Fibroblast of mammary gland (primary cell): Measurements from ENCODE around the gene GTF2B.
A peak's percentile ranks its signal among the peaks of the same experiment; 100 is the strongest.
"Not testable (repeated sequence)": the region's sequence is repeated elsewhere in the genome, so short reads cannot be mapped to it uniquely, and the experiment has no call there.

ENCODE experiments used
- DNase-seq: peaks from one replicate; pipeline ENCODE4 v3.0.0-alpha.2; 2010; ENCODE audit warnings: low read depth
- H3K4me3 ChIP-seq: 2 replicates; pipeline ENCODE4 v1.5.1; 2011; ENCODE audit warnings: low read depth, mild to moderate bottlenecking, low read length, moderate library complexity; ENCODE audit not compliant: control insufficient read depth
- TF ChIP-seq, protein P1 (sequence below): conservative IDR thresholded peaks from 2 replicates; pipeline ENCODE4 v1.5.1; 2011; ENCODE audit warnings: low read depth, low read length, inconsistent platforms; ENCODE audit not compliant: control insufficient read depth, insufficient read depth

GTF2B gene

GRCh38 chr1:88922214-88922613 is 30.8 kb upstream of the GTF2B start:
- TF ChIP-seq, protein P1, sequence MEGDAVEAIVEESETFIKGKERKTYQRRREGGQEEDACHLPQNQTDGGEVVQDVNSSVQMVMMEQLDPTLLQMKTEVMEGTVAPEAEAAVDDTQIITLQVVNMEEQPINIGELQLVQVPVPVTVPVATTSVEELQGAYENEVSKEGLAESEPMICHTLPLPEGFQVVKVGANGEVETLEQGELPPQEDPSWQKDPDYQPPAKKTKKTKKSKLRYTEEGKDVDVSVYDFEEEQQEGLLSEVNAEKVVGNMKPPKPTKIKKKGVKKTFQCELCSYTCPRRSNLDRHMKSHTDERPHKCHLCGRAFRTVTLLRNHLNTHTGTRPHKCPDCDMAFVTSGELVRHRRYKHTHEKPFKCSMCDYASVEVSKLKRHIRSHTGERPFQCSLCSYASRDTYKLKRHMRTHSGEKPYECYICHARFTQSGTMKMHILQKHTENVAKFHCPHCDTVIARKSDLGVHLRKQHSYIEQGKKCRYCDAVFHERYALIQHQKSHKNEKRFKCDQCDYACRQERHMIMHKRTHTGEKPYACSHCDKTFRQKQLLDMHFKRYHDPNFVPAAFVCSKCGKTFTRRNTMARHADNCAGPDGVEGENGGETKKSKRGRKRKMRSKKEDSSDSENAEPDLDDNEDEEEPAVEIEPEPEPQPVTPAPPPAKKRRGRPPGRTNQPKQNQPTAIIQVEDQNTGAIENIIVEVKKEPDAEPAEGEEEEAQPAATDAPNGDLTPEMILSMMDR: no peak
- no peak for DNase-seq
- no peak overlapping the region for H3K4me3 ChIP-seq

DNA sequence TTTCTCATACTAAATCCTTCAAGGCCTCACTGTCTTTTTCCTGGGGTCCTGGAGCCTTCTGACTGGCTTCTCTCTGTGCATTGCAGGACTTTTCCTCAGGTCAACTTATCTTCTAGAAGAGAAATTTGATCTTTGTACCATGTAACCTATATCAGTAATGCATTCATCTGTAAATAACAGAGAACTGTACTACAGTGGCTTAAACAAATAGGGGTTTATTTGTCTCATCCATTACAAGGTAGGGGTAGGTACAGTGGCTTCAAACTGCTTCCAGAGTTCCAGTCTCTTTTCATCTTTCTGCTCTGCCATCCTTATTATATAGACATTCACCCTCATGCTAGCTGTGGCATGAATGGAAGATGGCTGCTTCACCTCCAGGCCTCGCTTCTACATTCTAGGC is 29.5 kb upstream of the GTF2B start:
- H3K4me3 ChIP-seq: no peak overlapping the region
- TF ChIP-seq, protein P1: no peak
- DNase-seq: no peak

GRCh38 chr1:88917321-88918025 is 26.1 kb upstream of the GTF2B start:
- TF ChIP-seq, protein P1: no peak
- H3K4me3 ChIP-seq: no peak overlapping the region
- peak; percentile 5 for DNase-seq

DNA sequence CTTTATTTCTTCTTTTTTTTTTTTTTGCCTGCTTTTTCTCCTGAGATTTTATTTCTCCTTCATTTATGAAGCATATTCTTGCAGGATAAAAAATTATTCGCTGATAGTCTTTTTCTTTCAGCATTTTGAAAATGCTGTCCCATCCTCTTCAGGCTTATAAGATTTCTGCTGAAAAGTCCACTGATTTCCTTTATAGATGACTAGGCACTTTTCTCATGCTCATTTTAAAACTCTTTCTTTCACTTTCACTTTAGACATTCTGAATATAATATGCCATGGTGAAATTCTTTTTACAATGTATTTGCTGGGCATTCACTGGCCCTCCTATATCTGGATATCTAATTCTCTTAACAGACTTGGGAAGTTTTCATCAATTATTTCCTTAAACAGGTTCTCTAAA is 25.5 kb upstream of the GTF2B start:
- DNase-seq: no peak
- H3K4me3 ChIP-seq: no peak overlapping the region
- TF ChIP-seq, protein P1: no peak

- DNase-seq, H3K4me3 ChIP-seq: not testable (repeated sequence)
Measured at GRCh38 chr1:88911800-88912199, 20.4 kb upstream of the GTF2B start.

DNA sequence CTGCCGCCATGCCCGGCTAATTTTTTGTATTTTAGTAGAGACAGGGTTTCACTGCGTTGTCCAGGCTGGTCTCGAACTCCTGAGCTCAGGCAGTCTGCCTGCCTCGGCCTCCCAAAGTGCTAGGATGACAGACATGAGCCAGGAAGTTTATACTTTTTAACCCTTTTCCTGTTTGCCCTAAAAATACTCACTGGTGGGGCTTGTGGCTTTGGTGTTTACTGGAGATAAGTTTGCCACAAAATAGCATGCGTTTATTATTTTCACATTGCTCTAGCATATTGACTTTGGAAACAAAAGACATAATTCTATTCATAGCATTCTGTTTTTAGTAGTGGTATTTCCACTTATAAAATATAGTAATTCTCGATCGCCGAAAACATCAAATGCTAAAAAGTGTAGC is 19.8 kb upstream of the GTF2B start:
- TF ChIP-seq, protein P1: no peak
- DNase-seq: no peak

DNA sequence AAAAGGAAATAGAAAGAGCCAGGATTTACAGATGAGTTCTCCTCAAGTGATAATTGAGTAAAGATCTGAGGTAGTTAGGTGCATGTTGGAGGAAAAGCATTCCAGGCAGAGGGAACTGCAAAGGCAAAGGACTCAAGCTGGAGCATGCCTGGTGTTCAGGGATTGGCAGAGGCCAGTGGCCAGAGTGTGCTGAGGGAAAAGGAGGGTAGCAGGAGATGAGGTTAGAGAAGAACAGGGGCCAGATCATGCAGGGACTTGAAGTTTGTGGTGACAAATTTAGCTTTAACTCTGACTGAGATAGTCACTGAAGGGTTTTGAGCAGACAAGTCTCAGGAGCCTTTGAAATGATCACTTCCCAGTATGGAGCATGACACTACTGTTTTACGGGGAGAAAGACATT is 19.0 kb upstream of the GTF2B start:
- DNase-seq: no peak
- TF ChIP-seq, protein P1: no peak

More for the DNA sequence above, 19.8 kb upstream of the GTF2B start:
- no peak overlapping the region for H3K4me3 ChIP-seq

More for the DNA sequence above, 19.0 kb upstream of the GTF2B start:
- H3K4me3 ChIP-seq: no peak overlapping the region
